ACHN (cell line): ENCODE results near the gene TBC1D22B.
"Not testable (repeated sequence)": the region's sequence is repeated elsewhere in the genome, so short reads cannot be mapped to it uniquely, and the experiment has no call there.

Experiments
- DNase-seq: peaks from one replicate; pipeline ENCODE4 v3.0.0-alpha.2; 2015
- in situ Hi-C: cut with HindIII; loops from 2 replicates; pipeline ENCODE4 v1.10.0; 2017; ENCODE audit warnings: low sequenced_read_pairs, low pct_ligation_motif_present, low pct_unique_long_range_greater_than_20kb

Gene TBC1D22B

DNA sequence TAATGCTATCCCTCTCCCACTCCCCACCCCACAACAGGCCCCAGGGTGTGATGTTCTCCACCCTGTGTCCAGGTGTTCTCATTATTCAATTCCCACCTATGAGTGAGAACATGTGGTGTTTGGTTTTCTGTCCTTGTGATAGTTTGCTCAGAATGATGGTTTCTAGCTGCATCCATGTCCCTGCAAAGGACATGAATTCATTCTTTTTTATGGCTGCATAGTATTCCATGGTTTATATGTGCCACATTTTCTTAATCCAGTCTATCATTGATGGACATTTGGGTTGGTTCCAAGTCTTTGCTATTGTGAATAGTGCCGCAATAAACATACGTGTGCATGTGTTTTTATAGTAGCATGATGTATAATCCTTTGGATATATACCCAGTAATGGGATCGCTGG, 80.7 kb downstream of the TBC1D22B start:
- DNase-seq, in situ Hi-C loops: not testable (repeated sequence)

- DNase-seq: no peak
- in situ Hi-C loops: no loop called here
Observed at GRCh38 chr6:37338745-37339255, 81.2 kb downstream of the TBC1D22B start.

GRCh38 chr6:37339741-37340638, 82.4 kb downstream of the TBC1D22B start:
- in situ Hi-C loops: no loop called here
- no peak for DNase-seq

- in situ Hi-C loops: no loop called here
- no peak for DNase-seq
Observed at GRCh38 chr6:37340639-37340943, 83.0 kb downstream of the TBC1D22B start.

DNA sequence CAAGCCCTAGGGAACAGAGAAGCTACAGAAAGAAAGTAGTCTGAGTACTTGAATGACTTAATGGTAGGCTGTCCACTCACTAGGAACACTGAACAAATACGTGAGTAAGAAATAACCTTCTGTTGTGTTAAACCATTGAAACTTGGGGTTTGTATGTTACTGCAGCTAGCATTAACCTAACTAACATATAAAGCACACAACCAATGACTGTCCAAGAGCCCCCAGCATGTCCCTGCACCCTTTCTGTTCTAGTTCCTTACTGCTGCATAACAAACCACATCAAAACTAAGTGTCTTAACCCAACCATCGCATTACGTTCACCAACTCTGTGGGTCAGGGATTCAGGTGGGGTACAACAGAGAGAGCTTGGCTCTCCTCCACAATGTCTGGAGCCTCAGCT, 85.7 kb downstream of the TBC1D22B start:
- no peak for DNase-seq
- in situ Hi-C loops: no loop called here

DNA sequence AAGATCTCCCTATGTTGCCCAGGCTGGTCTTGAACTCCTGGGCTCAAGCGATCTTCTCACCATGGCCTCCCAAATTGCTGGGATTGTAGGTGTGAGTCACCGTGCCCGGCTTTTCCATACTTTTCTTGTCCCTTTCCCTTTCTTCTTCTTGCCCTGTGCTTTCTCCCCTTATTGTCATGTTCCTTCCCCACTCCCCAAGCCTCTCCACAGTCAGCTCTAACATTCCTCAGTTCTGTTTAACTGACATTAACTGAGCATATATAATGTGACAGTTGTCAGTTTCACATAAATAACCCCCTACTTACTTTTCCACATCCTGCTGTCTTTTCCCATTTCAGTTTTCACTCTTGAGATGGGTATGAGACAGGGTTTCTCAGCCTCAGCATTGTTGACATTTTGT, 86.7 kb downstream of the TBC1D22B start:
- DNase-seq: no peak
- in situ Hi-C loops: no loop called here

DNA sequence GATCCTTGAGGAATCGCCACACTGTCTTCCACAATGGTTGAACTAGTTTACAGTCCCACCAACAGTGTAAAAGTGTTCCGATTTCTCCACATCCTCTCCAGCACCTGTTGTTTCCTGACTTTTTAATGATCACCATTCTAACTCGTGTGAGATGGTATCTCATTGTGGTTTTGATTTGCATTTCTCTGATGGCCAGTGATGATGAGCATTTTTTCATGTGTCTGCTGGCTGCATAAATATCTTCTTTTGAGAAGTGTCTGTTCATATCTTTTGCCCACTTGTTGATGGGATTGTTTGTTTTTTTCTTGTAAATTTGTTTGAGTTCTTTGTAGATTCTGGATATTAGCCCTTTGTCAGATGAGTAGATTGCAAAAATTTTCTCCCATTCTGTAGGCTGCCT, 88.2 kb downstream of the TBC1D22B start:
- in situ Hi-C loops, DNase-seq: not testable (repeated sequence)

GRCh38 chr6:37347177-37347576, 89.6 kb downstream of the TBC1D22B start:
- DNase-seq: no peak
- in situ Hi-C loops: no loop called here

GRCh38 chr6:37347670-37348111, 90.1 kb downstream of the TBC1D22B start:
- no peak for DNase-seq
- in situ Hi-C loops: no loop called here

DNA sequence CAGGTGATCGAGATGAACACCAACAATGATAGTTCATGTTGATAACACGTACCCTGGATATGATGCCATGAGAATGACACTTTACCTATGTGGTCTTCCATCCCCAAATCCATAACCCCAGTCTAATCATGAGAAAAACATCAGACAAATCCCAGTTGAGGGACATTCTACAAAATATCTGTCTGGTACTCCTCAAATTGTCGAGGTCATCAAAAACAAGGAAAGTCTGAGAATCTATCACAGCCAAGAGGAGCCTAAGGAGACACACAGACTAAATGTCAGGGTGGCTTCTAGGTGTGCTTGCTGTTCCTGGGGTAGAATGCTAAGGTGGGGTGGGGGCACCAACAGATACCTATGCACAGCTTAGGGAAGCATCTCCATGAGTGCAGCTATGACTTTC, 93.5 kb downstream of the TBC1D22B start:
- in situ Hi-C loops: no loop called here
- no peak for DNase-seq

- in situ Hi-C loops: no loop called here
- DNase-seq: no peak
Observed at GRCh38 chr6:37352384-37352783, 94.8 kb downstream of the TBC1D22B start.

DNA sequence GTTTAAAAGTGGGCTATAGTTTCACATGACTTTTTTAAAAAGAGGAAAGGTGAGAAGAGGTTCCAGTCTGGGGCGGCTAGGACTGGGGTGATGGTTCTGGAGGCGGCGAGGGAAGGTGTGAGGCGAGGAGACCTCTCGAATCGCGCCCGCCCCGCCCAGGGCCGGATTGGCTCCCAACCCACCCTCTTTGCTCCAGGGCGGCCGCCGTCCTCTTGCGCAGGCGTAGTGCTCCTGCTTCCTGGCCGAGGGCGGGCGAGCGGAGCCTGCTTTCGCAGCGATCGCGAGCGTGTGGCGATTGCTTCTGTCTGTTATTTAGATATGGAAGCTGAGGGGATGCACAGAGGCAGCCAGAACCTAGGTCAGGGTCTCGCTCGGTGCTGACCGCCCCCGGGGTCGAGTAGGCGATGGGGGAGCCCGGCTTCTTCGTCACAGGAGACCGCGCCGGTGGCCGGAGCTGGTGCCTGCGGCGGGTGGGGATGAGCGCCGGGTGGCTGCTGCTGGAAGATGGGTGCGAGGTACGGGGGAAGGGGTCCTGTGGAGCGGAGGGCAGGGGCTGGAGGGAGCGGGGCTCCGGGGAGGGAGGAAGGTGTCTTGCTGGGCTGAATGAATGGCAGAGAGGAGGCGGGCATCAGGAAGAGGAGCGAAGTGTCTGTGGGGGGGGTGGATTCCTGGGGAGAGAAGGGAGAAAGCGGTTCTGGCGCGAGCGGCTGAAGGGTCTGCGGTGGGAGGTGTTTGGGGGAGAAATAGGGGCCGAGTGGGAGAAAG, 96.4 kb downstream of the TBC1D22B start, which contains the start of gene RNF8:
TSS of gene RNF8 (plus strand) at position 223 of the 765 bp plus-strand sequence. CDS start at position 405, 182 bp downstream.
- in situ Hi-C loops: no loop called here
- peak; percentile 79 for DNase-seq

DNA sequence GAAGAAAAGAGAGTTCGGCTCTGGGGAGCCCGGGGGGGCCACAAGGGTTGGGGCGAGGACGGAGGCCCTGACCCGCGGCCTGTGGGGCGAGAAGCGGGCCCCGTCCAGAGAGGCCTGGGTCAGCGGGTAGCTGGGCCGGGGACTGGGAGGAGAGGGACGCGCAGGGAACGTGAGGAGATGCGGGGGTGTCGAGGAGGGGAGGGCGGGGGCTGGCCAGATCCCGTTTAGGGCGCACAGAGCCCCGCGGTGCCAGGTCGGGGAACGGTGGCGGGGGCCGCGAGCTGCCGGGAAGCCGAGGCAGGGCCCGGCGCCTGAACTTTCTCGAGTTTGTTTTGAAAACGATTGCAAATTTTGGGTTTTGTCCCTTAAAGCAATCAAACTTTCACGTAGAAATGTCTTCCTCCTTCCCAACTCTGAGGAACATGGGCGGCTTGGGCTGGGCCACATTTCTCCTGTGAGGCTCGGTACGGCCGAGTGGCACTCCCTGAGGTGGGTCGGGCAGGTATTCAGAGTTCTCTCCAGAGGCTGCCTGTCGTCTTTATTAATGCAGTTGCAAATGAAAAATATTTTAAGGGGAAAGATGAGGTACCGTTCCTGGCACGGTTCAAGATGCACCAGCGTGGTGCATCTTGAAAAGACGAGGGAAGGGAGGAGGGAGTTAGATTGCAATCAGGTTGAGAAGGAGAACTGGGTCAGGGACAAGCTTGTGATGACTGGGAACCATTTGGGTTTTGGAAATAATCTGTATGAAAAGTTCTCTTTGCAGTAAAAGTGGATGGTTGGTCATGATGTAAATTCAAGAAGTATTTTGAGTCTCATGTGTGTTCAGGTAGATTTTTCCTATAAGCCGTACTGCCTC, 97.2 kb downstream of the TBC1D22B start:
- DNase-seq: peak; percentile 27
- in situ Hi-C loops: no loop called here

DNA sequence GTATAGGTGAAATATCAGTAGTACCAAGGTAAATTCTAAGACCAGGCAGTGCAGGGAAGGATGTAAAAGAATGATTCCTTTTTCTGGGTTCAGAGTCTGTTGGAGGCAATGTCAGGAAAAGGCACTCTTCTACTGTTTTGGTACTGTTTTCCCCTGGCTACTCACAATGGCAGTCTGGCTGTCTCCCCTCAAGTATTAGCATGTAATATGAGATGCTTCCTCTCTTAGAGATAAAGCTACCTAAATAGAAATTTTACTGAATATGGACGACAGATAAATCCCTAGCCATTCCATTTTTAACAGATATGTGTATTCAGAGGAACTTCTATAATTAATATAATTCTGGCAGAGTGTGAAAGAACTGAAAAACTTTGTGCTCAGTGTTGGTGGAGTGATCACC, 99.7 kb downstream of the TBC1D22B start:
- in situ Hi-C loops: no loop called here
- DNase-seq: no peak

- DNase-seq: no peak
- in situ Hi-C loops: no loop called here
Observed at GRCh38 chr6:37357860-37358259, 100.3 kb downstream of the TBC1D22B start.

- no peak for DNase-seq
- in situ Hi-C loops: no loop called here
Observed at GRCh38 chr6:37359039-37359438, 101.5 kb downstream of the TBC1D22B start.

DNA sequence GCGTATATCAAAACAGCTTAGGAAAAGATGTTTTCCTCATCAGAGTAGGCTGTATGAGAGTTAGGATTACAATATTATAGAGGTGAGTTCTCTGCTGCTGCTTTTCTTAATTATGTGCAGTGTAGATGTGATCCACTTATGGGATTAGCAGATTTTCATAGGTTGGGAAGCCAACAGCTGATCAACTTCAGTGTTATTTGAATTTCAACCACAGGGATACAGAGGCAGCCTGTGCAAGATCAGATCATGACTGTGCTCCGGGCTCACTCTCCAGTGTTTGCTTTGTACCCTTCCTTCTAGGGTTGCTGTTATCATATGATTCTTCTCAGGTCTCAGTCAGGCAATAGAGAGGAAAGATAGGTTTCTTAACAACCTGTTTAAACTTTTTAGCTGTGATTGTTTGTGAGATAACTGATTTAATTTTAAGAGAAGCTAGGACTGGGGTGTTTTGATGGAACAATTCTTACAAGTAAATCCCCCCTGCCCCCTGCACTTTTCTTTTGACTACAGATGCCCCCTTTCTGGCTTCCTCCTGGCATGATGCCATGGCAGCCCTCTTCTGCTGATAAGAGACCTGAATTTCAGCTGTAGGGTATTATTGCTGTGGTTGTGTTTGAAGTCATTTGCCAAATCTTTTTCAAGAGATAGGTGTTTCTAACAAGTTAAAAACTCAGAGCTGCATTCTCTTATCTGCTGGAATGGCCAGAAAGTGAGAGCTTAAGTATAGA, 104.7 kb downstream of the TBC1D22B start:
- in situ Hi-C loops: no loop called here
- DNase-seq: no peak

DNA sequence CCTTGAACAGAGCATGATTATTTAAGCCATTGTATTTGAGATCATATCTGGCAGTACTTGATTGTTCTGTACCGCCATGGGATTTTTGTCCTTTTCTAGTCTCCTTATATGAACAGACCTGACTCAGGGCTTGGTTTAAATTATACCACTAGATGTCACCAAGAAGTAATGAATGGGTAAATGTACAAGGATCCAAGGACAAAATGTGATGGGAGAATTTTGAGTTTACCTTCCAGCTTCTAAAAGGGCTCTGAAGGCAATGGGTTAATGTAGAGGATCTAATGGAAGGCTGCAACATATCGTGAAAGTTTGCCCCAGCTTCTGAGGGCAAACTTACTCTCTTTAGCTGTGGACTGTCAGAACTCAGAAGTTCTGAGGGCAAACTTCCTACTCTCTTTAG, 108.2 kb downstream of the TBC1D22B start:
- DNase-seq: no peak
- in situ Hi-C loops: no loop called here
